Mononuclear cell (primary cell): ENCODE data around the gene CDX1. TPM values are rescaled to one million over a fixed set of nuclear protein-coding genes. Genes with fewer than 3 reads are reported as not detected.

Experiments
- H3K27me3 ChIP-seq: 2 replicates; pipeline ENCODE4 v1.6.0; 2011; ENCODE audit warnings: low read length, control low read depth; ENCODE audit not compliant: insufficient read depth
- H3K4me1 ChIP-seq: 2 replicates; pipeline ENCODE4 v1.5.1; 2011; ENCODE audit warnings: mild to moderate bottlenecking, low read length, control low read depth; ENCODE audit not compliant: insufficient read depth
- H3K4me3 ChIP-seq: 2 replicates; pipeline ENCODE4 v1.5.1; 2011; ENCODE audit warnings: mild to moderate bottlenecking, low read length, moderate library complexity
- H3K9me3 ChIP-seq: 2 replicates; pipeline ENCODE4 v1.5.1; 2011; ENCODE audit warnings: low read depth, mild to moderate bottlenecking, control low read depth, low read length
- total RNA-seq: library from RNA; depleted of rRNA; stranded (reverse); fragments of >200 nt; gene quantifications from one replicate; pipeline ENCODE4 v1.2.3, GENCODE V29; 2012

Gene CDX1
- total RNA-seq, 1 donor, result not detected

- Histone ChIP-seq H3K4me1 (peaks cover 8% of the 10 kb centered on the region), H3K9me3 (no peaks in the 10 kb centered on the region), H3K4me3 (no peak overlapping the region), H3K27me3 (peaks cover 3% of the 10 kb centered on the region)
Observed at GRCh38 chr5:150160448-150161081, 6.0 kb upstream of the CDX1 start.

GRCh38 chr5:150161242-150162141 is 5.1 kb upstream of the CDX1 start:
- Histone ChIP-seq H3K4me1 (no peaks in the 10 kb centered on the region), H3K27me3 (peaks cover 8% of the 10 kb centered on the region), H3K4me3 (no peak overlapping the region), H3K9me3 (no peaks in the 10 kb centered on the region)

GRCh38 chr5:150162142-150162513 is 4.5 kb upstream of the CDX1 start:
- H3K4me3 ChIP-seq, result no peak overlapping the region
- no peaks in the 10 kb centered on the region for H3K9me3 ChIP-seq
- H3K4me1 ChIP-seq, result no peaks in the 10 kb centered on the region
- H3K27me3 ChIP-seq, result peaks cover 9% of the 10 kb centered on the region

- no peaks in the 10 kb centered on the region for H3K9me3 ChIP-seq
- no peak overlapping the region for H3K4me3 ChIP-seq
- peaks cover 18% of the 10 kb centered on the region for H3K27me3 ChIP-seq
- no peaks in the 10 kb centered on the region for H3K4me1 ChIP-seq
Observed at GRCh38 chr5:150163035-150163434, 3.5 kb upstream of the CDX1 start.

GRCh38 chr5:150163547-150164059 is 3.0 kb upstream of the CDX1 start:
- peaks cover 23% of the 10 kb centered on the region for H3K27me3 ChIP-seq
- H3K4me1 ChIP-seq, result no peaks in the 10 kb centered on the region
- H3K9me3 ChIP-seq, result no peaks in the 10 kb centered on the region
- H3K4me3 ChIP-seq, result no peak overlapping the region

- Histone ChIP-seq H3K27me3 (peaks cover 30% of the 10 kb centered on the region), H3K9me3 (no peaks in the 10 kb centered on the region), H3K4me1 (no peaks in the 10 kb centered on the region), H3K4me3 (no peak overlapping the region)
Observed at GRCh38 chr5:150164211-150164980, 2.2 kb upstream of the CDX1 start.

GRCh38 chr5:150166037-150166649 is 435 bp upstream of the CDX1 start:
- Histone ChIP-seq H3K27me3 (peaks cover 30% of the 10 kb centered on the region), H3K9me3 (no peaks in the 10 kb centered on the region), H3K4me1 (no peaks in the 10 kb centered on the region), H3K4me3 (no peak overlapping the region)

- Histone ChIP-seq H3K9me3 (no peaks in the 10 kb centered on the region), H3K4me3 (no peak overlapping the region), H3K27me3 (peaks cover 30% of the 10 kb centered on the region), H3K4me1 (no peaks in the 10 kb centered on the region)
Observed at GRCh38 chr5:150167512-150167850, 903 bp downstream of the CDX1 start.

GRCh38 chr5:150167908-150168307 is 1.3 kb downstream of the CDX1 start:
- Histone ChIP-seq H3K27me3 (peaks cover 30% of the 10 kb centered on the region), H3K4me3 (no peak overlapping the region), H3K4me1 (no peaks in the 10 kb centered on the region), H3K9me3 (no peaks in the 10 kb centered on the region)

- Histone ChIP-seq H3K9me3 (no peaks in the 10 kb centered on the region), H3K4me3 (no peak overlapping the region), H3K4me1 (no peaks in the 10 kb centered on the region), H3K27me3 (peaks cover 30% of the 10 kb centered on the region)
Observed at GRCh38 chr5:150168864-150169263, 2.3 kb downstream of the CDX1 start.

GRCh38 chr5:150172145-150172544 is 5.6 kb downstream of the CDX1 start:
- Histone ChIP-seq H3K9me3 (no peaks in the 10 kb centered on the region), H3K4me3 (no peak overlapping the region), H3K4me1 (no peaks in the 10 kb centered on the region), H3K27me3 (peaks cover 21% of the 10 kb centered on the region)

GRCh38 chr5:150172556-150172955 is 6.0 kb downstream of the CDX1 start:
- no peaks in the 10 kb centered on the region for H3K4me1 ChIP-seq
- H3K27me3 ChIP-seq, result peaks cover 17% of the 10 kb centered on the region
- H3K9me3 ChIP-seq, result no peaks in the 10 kb centered on the region
- no peak overlapping the region for H3K4me3 ChIP-seq

- peaks cover 11% of the 10 kb centered on the region for H3K27me3 ChIP-seq
Observed at GRCh38 chr5:150173161-150173560, 6.6 kb downstream of the CDX1 start.

GRCh38 chr5:150174285-150174684 is 7.7 kb downstream of the CDX1 start:
- no peaks in the 10 kb centered on the region for H3K9me3 ChIP-seq
- no peaks in the 10 kb centered on the region for H3K4me1 ChIP-seq
- no peak overlapping the region for H3K4me3 ChIP-seq

More at GRCh38 chr5:150173161-150173560, 6.6 kb downstream of the CDX1 start:
- H3K4me3 ChIP-seq, result no peak overlapping the region
- H3K4me1 ChIP-seq, result no peaks in the 10 kb centered on the region
- H3K9me3 ChIP-seq, result no peaks in the 10 kb centered on the region

GRCh38 chr5:150175076-150175475 is 8.5 kb downstream of the CDX1 start:
- Histone ChIP-seq H3K4me1 (no peaks in the 10 kb centered on the region), H3K27me3 (no peaks in the 10 kb centered on the region)

More at GRCh38 chr5:150174285-150174684, 7.7 kb downstream of the CDX1 start:
- H3K27me3 ChIP-seq, result peaks cover under 1% of the 10 kb centered on the region

More at GRCh38 chr5:150175076-150175475, 8.5 kb downstream of the CDX1 start:
- Histone ChIP-seq H3K9me3 (no peaks in the 10 kb centered on the region), H3K4me3 (no peak overlapping the region)
